H9 (cell line): ENCODE data around the gene FAM111B. TPM values are rescaled to one million over a fixed set of nuclear protein-coding genes. Genes with fewer than 3 reads are reported as not detected.
"Not testable (repeated sequence)": the region's sequence is repeated elsewhere in the genome, so short reads cannot be mapped to it uniquely, and the experiment has no call there.

Experiments used
- DNase-seq: peaks from one replicate; pipeline ENCODE4 v3.0.0-alpha.2; 2017
- H2AFZ ChIP-seq: one replicate; pipeline ENCODE4 v1.6.1; 2013; ENCODE audit warnings: mild to moderate bottlenecking, low read length, control low read depth, moderate library complexity
- H2AK5ac ChIP-seq: 2 replicates; pipeline ENCODE4 v1.6.1; 2013; ENCODE audit warnings: low read length, control low read depth, mixed read lengths; ENCODE audit not compliant: insufficient read length
- H2BK120ac ChIP-seq: one replicate; pipeline ENCODE4 v1.6.1; 2013; ENCODE audit warnings: low read depth, mild to moderate bottlenecking, low read length, control low read depth, inconsistent platforms; ENCODE audit not compliant: poor library complexity, severe bottlenecking
- H2BK12ac ChIP-seq: 2 replicates; pipeline ENCODE4 v1.6.1; 2013; ENCODE audit warnings: low read length, control low read depth, mixed read lengths, low read depth; ENCODE audit not compliant: insufficient read length
- H2BK15ac ChIP-seq: 2 replicates; pipeline ENCODE4 v1.6.1; 2013; ENCODE audit warnings: low read depth, low read length, control low read depth
- H2BK20ac ChIP-seq: one replicate; pipeline ENCODE4 v1.6.1; 2013; ENCODE audit warnings: low read depth, mild to moderate bottlenecking, low read length, control low read depth, inconsistent platforms; ENCODE audit not compliant: poor library complexity, severe bottlenecking
- H2BK5ac ChIP-seq: 2 replicates; pipeline ENCODE4 v1.6.1; 2013; ENCODE audit warnings: low read length, control low read depth, mixed read lengths; ENCODE audit not compliant: insufficient read length
- H3K14ac ChIP-seq: 2 replicates; pipeline ENCODE4 v1.6.1; 2013; ENCODE audit warnings: low read length, control low read depth; ENCODE audit not compliant: insufficient read depth
- H3K18ac ChIP-seq: 2 replicates; pipeline ENCODE4 v1.6.1; 2013; ENCODE audit warnings: low read depth, mild to moderate bottlenecking, mixed read lengths, low read length, control low read depth; ENCODE audit not compliant: insufficient read length
- H3K23ac ChIP-seq: 2 replicates; pipeline ENCODE4 v1.6.1; 2013; ENCODE audit warnings: low read length, control low read depth, mixed read lengths, low read depth; ENCODE audit not compliant: insufficient read length
- H3K23me2 ChIP-seq: 2 replicates; pipeline ENCODE4 v1.6.1; 2013; ENCODE audit warnings: low read depth, mild to moderate bottlenecking, mixed read lengths, low read length, control low read depth; ENCODE audit not compliant: insufficient read length, poor library complexity, severe bottlenecking
- H3K27ac ChIP-seq: 2 replicates; pipeline ENCODE4 v1.5.1; 2013; ENCODE audit warnings: low read length, control low read depth, mixed read lengths, low read depth; ENCODE audit not compliant: insufficient read length
- H3K27me3 ChIP-seq: 2 replicates; pipeline ENCODE4 v1.6.1; 2013; ENCODE audit warnings: low read length, control low read depth, inconsistent platforms; ENCODE audit not compliant: insufficient read depth
- H3K4ac ChIP-seq: 2 replicates; pipeline ENCODE4 v1.6.1; 2013; ENCODE audit warnings: low read depth, mild to moderate bottlenecking, control low read depth, inconsistent platforms, low read length, moderate library complexity
- H3K4me1 ChIP-seq: 2 replicates; pipeline ENCODE4 v1.6.1; 2013; ENCODE audit warnings: low read length, control low read depth, inconsistent platforms; ENCODE audit not compliant: insufficient read depth
- H3K4me2 ChIP-seq: 2 replicates; pipeline ENCODE4 v1.6.1; 2013; ENCODE audit warnings: low read length, control low read depth, mixed read lengths; ENCODE audit not compliant: insufficient read length, insufficient read depth
- H3K56ac ChIP-seq: 2 replicates; pipeline ENCODE4 v1.6.1; 2013; ENCODE audit warnings: low read depth, mild to moderate bottlenecking, mixed read lengths, low read length, control low read depth; ENCODE audit not compliant: insufficient read length
- H3K79me1 ChIP-seq: 2 replicates; pipeline ENCODE4 v1.6.1; 2013; ENCODE audit warnings: low read depth, mild to moderate bottlenecking, moderate library complexity, low read length, control low read depth, inconsistent platforms; ENCODE audit not compliant: insufficient read depth, poor library complexity, severe bottlenecking
- H3K79me2 ChIP-seq: 2 replicates; pipeline ENCODE4 v1.6.1; 2013; ENCODE audit warnings: low read length, control low read depth, inconsistent platforms; ENCODE audit not compliant: insufficient read depth
- H3K9ac ChIP-seq: 2 replicates; pipeline ENCODE4 v1.6.1; 2013; ENCODE audit warnings: low read length, control low read depth, mixed read lengths; ENCODE audit not compliant: insufficient read length; ENCODE audit errors: extremely low read depth
- H3K9me3 ChIP-seq: one replicate; pipeline ENCODE4 v1.6.1; 2013; ENCODE audit warnings: low read depth, low read length, inconsistent platforms; ENCODE audit not compliant: control insufficient read depth
- H3T11ph ChIP-seq: one replicate; pipeline ENCODE4 v1.6.1; 2013; ENCODE audit warnings: mild to moderate bottlenecking, low read length, control low read depth, inconsistent platforms
- H4K20me1 ChIP-seq: one replicate; pipeline ENCODE4 v1.6.1; 2013; ENCODE audit not compliant: control insufficient read depth, insufficient read length, insufficient read depth
- H4K5ac ChIP-seq: 2 replicates; pipeline ENCODE4 v1.6.1; 2013; ENCODE audit warnings: low read depth, mild to moderate bottlenecking, mixed read lengths, low read length, control low read depth; ENCODE audit not compliant: insufficient read length
- H4K8ac ChIP-seq: replicated peaks from 2 replicates; pipeline ENCODE4 v1.6.1; 2013; ENCODE audit warnings: low read length, control low read depth, mixed read lengths, low read depth; ENCODE audit not compliant: insufficient read length
- H4K91ac ChIP-seq: 2 replicates; pipeline ENCODE4 v1.6.1; 2013; ENCODE audit warnings: low read depth, mild to moderate bottlenecking, moderate library complexity, mixed read lengths, low read length, control low read depth; ENCODE audit not compliant: insufficient read length
- H3K27ac Mint-ChIP-seq, 3 experiments: 2 replicates in 2 of 3; 3 replicates in 1 of 3; pipeline ENCODE4 v1.8.0; 2020 to 2021; ENCODE audit warnings: mixed read lengths in 3 of 3, mild to moderate bottlenecking in 1 of 3, moderate library complexity in 1 of 3
- H3K27me3 Mint-ChIP-seq: 2 replicates; pipeline ENCODE4 v1.8.0; 2021; ENCODE audit warnings: low read depth, mild to moderate bottlenecking, moderate library complexity, mixed read lengths
- H3K36me3 Mint-ChIP-seq, 3 experiments: 2 replicates in 2 of 3; 3 replicates in 1 of 3; pipeline ENCODE4 v1.8.0; 2020 to 2021; ENCODE audit warnings: low read depth in 3 of 3, mixed read lengths in 3 of 3; ENCODE audit not compliant: insufficient read depth in 1 of 3
- H3K4me1 Mint-ChIP-seq, 2 experiments: 2 replicates each; pipeline ENCODE4 v1.8.0; 2020; ENCODE audit warnings: mixed read lengths in 2 of 2
- H3K4me3 Mint-ChIP-seq, 2 experiments: 2 replicates in 1 of 2; 3 replicates in 1 of 2; pipeline ENCODE4 v1.8.0; 2020 to 2021; ENCODE audit warnings: mild to moderate bottlenecking in 2 of 2, mixed read lengths in 2 of 2, moderate library complexity in 1 of 2
- H3K9me3 Mint-ChIP-seq, 2 experiments: 2 replicates in 1 of 2; 3 replicates in 1 of 2; pipeline ENCODE4 v1.8.0; 2020; ENCODE audit warnings: mild to moderate bottlenecking in 2 of 2, mixed read lengths in 2 of 2, moderate library complexity in 1 of 2
- CTCF ChIP-seq: fragments of 200-600 bp; sonication (generic); conservative IDR thresholded peaks from 3 replicates; pipeline ENCODE4 v1.8.0; 2021; ENCODE audit warnings: antibody characterized with exemption, mild to moderate bottlenecking
- WGBS: extraction: QIAGEN DNeasy Blood & Tissue Kit; methylation state at CpG from one replicate; pipeline ENCODE4 v1.1.7; 2013; ENCODE audit warnings: missing lambda C conversion rate, low lambda C conversion rate, mixed read lengths; ENCODE audit not compliant: insufficient read length; ENCODE audit errors: extremely low coverage; 5-methylcytosine and 5-hydroxymethylcytosine counted together
- total RNA-seq: library from RNA; stranded (reverse); gene quantifications from 2 replicates; pipeline ENCODE4 v1.2.1, GENCODE V29; 2021

FAM111B gene
- total RNA-seq, 1 experiment from 2014 or later: 35.0 TPM

GRCh38 chr11:59079086-59079485 is 28.0 kb upstream of the FAM111B start:
- Histone ChIP-seq H3K23ac (no peak overlapping the region), H3K14ac (no peak overlapping the region), H2BK12ac (no peak overlapping the region), H3K9me3 (no peaks in the 10 kb centered on the region), H4K20me1 (no peaks in the 10 kb centered on the region), H3K79me2 (0 out of 2 replicates have a peak, but pooled peaks cover 2% of the 10 kb centered on the region), H4K91ac (no peak overlapping the region), H3K27ac (no peak overlapping the region), H3T11ph (no peak overlapping the region), H3K4me1 (no peaks in the 10 kb centered on the region), H3K27me3 (no peaks in the 10 kb centered on the region), H3K4ac (no peak overlapping the region), H2BK15ac (no peak overlapping the region), H3K79me1 (no peaks in the 10 kb centered on the region), H3K18ac (no peak overlapping the region), H2BK20ac (no peak overlapping the region), H4K5ac (no peak overlapping the region), H2AK5ac (no peak overlapping the region), H2BK5ac (no peak overlapping the region), H2AFZ (no peak overlapping the region), H4K8ac (no peak overlapping the region), H3K56ac (no peak overlapping the region), H3K9ac (no peak overlapping the region), H3K23me2 (no peaks in the 10 kb centered on the region), H2BK120ac (no peak overlapping the region), H3K4me2 (no peak overlapping the region)
- no peak overlapping the region for H3K4me3 Mint-ChIP-seq
- H3K27ac Mint-ChIP-seq: no peak overlapping the region
- H3K36me3 Mint-ChIP-seq: no peaks in the 10 kb centered on the region
- no peak for DNase-seq
- H3K4me1 Mint-ChIP-seq: peaks cover 5 to 9% of the 10 kb centered on the region in 2 experiments
- peaks cover 8 to 10% of the 10 kb centered on the region in 2 experiments; a peak in 4 of 5 replicates for H3K9me3 Mint-ChIP-seq
- no CpG with 5 or more reads among the region's 1 CpG for WGBS
- H3K27me3 Mint-ChIP-seq: no peaks in the 10 kb centered on the region; the same call in none of the 2 replicates
- no peak for TF ChIP-seq CTCF

DNA sequence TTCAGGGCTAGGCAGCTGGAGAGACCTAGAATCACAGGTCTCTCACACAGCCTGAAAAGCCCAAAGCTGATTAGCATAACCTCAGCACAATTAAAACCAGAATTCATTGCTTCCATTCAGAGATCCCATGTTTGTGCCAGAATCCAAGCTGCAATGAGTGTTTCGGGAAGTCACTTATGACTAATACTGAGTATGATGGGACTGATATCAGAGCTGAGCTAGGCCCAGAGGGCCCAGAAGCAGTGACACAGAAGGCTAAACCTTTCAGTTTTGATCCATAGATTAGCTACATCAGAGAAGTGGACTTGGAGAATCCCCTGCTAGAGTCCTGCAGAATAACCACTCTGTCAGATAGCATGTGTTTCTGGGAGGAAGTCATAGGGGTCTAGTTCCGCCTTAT is 26.6 kb upstream of the FAM111B start:
- not testable (repeated sequence) for H2BK120ac ChIP-seq, H3K36me3 Mint-ChIP-seq, H3K9ac ChIP-seq, H3K18ac ChIP-seq, H2AFZ ChIP-seq, H2BK5ac ChIP-seq, H3K79me2 ChIP-seq, H3K23me2 ChIP-seq, H3K9me3 ChIP-seq, H3K23ac ChIP-seq, H4K5ac ChIP-seq, H2BK20ac ChIP-seq, H4K91ac ChIP-seq, H4K20me1 ChIP-seq, H3K9me3 Mint-ChIP-seq, H2BK15ac ChIP-seq, H3K4me1 ChIP-seq, H2BK12ac ChIP-seq, H3T11ph ChIP-seq, H3K27me3 Mint-ChIP-seq, H3K79me1 ChIP-seq, DNase-seq, H3K4ac ChIP-seq, H4K8ac ChIP-seq, H3K14ac ChIP-seq, H2AK5ac ChIP-seq, H3K4me3 Mint-ChIP-seq, H3K56ac ChIP-seq, H3K27ac ChIP-seq, H3K27me3 ChIP-seq, H3K4me1 Mint-ChIP-seq, H3K4me2 ChIP-seq, H3K27ac Mint-ChIP-seq
- WGBS: no CpG with 5 or more reads among the region's 2 CpGs
